ENCODE measurements around the gene PIK3CB. TPM values are rescaled to one million over a fixed set of nuclear protein-coding genes. Genes with fewer than 3 reads are reported as not detected.

PIK3CB gene
- total and polyA plus RNA-seq, 10 of the 15 experiments (the other 5 are each of a cell fraction or from before 2014, with no cell fraction given) = 5.0 to 18.4 (median 10.4) TPM

DNA sequence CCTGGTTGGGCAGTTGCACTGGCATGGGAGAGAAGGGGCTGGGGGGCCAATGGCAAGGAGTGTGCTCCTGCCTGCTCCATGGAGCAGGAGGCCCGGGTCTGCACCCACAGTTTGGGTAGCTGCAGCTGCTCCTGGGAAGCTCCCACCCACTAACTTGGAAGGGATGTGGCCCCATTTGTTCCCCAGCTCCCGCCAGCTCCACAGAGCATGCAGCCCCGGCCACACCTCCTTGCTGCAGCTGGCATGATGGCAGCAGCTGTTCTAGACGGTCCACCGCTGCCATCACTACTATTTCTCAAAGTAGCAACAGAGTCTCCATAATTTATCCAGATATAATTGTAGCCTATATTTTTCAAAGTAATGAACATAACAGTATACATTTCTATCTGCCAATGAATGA is 65.8 kb downstream of the PIK3CB start:
- Histone ChIP-seq H3K4me2 (ENCODE audit: control insufficient read depth, insufficient read depth) (no peak overlapping the region), H3K27ac (ENCODE audit: control insufficient read depth, insufficient read depth) (no peak overlapping the region), H4K20me1 (ENCODE audit: control insufficient read depth, insufficient read depth) (no peaks in the 10 kb centered on the region), H3K36me3 (ENCODE audit: control insufficient read depth in 2 of 2, insufficient read depth in 2 of 2, low read length in 1 of 2) (peaks cover 0 to 6% of the 10 kb centered on the region in 2 experiments; a peak in 2 of 4 replicates), H2AFZ (ENCODE audit: control insufficient read depth, low read depth, low read length) (no peak overlapping the region), H3K9me3 (replicated peaks; ENCODE audit: control insufficient read depth, insufficient read depth, low read length) (peaks cover 18% of the 10 kb centered on the region; the same call in 2 of the 3 replicates), H3K4me3 (no peak overlapping the region), H3K79me2 (ENCODE audit: control insufficient read depth, insufficient read depth, low read length) (no peaks in the 10 kb centered on the region), H3K27me3 (replicated peaks in 1 of 2; ENCODE audit: control insufficient read depth in 2 of 2, insufficient read depth in 2 of 2, low read length in 1 of 2) (no peaks in the 10 kb centered on the region), H3K4me1 (ENCODE audit: control insufficient read depth, insufficient read depth, low read length) (no peaks in the 10 kb centered on the region), H3K9ac (ENCODE audit: control insufficient read depth, insufficient read depth, low read length) (no peak overlapping the region)
- BruUV-seq (replicated peaks) = no TSS peak
- DNase-seq (ENCODE audit: low read depth, low spot score) (no peak), FAIRE-seq (no peak), ATAC-seq (no peak)
- ChIA-PET POLR2A (no interaction called here), RAD21 (ENCODE audit: unreplicated experiment) (no interaction called here), CTCF (interaction anchor here (1.7 to 1.9 kb wide), 2 partner anchors 17 to 146 kb away, joined by 5 to 8 read pairs; no protein-coding TSS in a partner anchor), SMC1A (ENCODE audit: uncharacterized antibody, unreplicated experiment) (no interaction called here)
- no peak for TF ChIP-seq TBL1XR1 (IDR thresholded peaks at IDR 0.05; ENCODE audit: low read depth, low read length)
- TF ChIP-seq ZZZ3 (IDR thresholded peaks at IDR 0.05; ENCODE audit: control insufficient read depth, insufficient read length, low read depth) = no peak
- TF ChIP-seq, protein P1, sequence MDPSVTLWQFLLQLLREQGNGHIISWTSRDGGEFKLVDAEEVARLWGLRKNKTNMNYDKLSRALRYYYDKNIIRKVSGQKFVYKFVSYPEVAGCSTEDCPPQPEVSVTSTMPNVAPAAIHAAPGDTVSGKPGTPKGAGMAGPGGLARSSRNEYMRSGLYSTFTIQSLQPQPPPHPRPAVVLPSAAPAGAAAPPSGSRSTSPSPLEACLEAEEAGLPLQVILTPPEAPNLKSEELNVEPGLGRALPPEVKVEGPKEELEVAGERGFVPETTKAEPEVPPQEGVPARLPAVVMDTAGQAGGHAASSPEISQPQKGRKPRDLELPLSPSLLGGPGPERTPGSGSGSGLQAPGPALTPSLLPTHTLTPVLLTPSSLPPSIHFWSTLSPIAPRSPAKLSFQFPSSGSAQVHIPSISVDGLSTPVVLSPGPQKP (IDR thresholded peaks at IDR 0.05; ENCODE audit: low read depth, low read length) = no peak
- no peak for TF ChIP-seq MTA2 (IDR thresholded peaks at IDR 0.05; ENCODE audit: low read depth)
- TF ChIP-seq TCF3 (IDR thresholded peaks at IDR 0.05; ENCODE audit: borderline replicate concordance, insufficient read depth, low read depth, low read length) = no peak
- no peak for TF ChIP-seq MXI1 (IDR thresholded peaks at IDR 0.05; ENCODE audit: low read depth, low read length)
- TF ChIP-seq CHD1 (IDR thresholded peaks at IDR 0.05; ENCODE audit: low read depth, low read length) = no peak
- TF ChIP-seq POLR2A (IDR thresholded peaks at IDR 0.05; ENCODE audit: low read depth, low read length) = no peak
- TF ChIP-seq POU2F2 (IDR thresholded peaks at IDR 0.05; ENCODE audit: borderline replicate concordance, low read depth, low read length) = no peak
- no peak for TF ChIP-seq NFIC (IDR thresholded peaks at IDR 0.05; ENCODE audit: low read depth, low read length)
- TF ChIP-seq ASH2L (IDR thresholded peaks at IDR 0.05; ENCODE audit: borderline replicate concordance, low read depth) = no peak
- TF ChIP-seq SUZ12 (IDR thresholded peaks at IDR 0.05; ENCODE audit: unreplicated experiment) = no peak
- TF ChIP-seq, protein P2, sequence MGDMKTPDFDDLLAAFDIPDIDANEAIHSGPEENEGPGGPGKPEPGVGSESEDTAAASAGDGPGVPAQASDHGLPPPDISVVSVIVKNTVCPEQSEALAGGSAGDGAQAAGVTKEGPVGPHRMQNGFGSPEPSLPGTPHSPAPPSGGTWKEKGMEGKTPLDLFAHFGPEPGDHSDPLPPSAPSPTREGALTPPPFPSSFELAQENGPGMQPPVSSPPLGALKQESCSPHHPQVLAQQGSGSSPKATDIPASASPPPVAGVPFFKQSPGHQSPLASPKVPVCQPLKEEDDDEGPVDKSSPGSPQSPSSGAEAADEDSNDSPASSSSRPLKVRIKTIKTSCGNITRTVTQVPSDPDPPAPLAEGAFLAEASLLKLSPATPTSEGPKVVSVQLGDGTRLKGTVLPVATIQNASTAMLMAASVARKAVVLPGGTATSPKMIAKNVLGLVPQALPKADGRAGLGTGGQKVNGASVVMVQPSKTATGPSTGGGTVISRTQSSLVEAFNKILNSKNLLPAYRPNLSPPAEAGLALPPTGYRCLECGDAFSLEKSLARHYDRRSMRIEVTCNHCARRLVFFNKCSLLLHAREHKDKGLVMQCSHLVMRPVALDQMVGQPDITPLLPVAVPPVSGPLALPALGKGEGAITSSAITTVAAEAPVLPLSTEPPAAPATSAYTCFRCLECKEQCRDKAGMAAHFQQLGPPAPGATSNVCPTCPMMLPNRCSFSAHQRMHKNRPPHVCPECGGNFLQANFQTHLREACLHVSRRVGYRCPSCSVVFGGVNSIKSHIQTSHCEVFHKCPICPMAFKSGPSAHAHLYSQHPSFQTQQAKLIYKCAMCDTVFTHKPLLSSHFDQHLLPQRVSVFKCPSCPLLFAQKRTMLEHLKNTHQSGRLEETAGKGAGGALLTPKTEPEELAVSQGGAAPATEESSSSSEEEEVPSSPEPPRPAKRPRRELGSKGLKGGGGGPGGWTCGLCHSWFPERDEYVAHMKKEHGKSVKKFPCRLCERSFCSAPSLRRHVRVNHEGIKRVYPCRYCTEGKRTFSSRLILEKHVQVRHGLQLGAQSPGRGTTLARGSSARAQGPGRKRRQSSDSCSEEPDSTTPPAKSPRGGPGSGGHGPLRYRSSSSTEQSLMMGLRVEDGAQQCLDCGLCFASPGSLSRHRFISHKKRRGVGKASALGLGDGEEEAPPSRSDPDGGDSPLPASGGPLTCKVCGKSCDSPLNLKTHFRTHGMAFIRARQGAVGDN (IDR thresholded peaks at IDR 0.05) = no peak
- no peak for TF ChIP-seq HCFC1 (IDR thresholded peaks at IDR 0.05; ENCODE audit: low read length)
- no peak for TF ChIP-seq RAD21 (IDR thresholded peaks at IDR 0.05; ENCODE audit: insufficient read depth, low read depth, low read length)
- TF ChIP-seq, protein P3, sequence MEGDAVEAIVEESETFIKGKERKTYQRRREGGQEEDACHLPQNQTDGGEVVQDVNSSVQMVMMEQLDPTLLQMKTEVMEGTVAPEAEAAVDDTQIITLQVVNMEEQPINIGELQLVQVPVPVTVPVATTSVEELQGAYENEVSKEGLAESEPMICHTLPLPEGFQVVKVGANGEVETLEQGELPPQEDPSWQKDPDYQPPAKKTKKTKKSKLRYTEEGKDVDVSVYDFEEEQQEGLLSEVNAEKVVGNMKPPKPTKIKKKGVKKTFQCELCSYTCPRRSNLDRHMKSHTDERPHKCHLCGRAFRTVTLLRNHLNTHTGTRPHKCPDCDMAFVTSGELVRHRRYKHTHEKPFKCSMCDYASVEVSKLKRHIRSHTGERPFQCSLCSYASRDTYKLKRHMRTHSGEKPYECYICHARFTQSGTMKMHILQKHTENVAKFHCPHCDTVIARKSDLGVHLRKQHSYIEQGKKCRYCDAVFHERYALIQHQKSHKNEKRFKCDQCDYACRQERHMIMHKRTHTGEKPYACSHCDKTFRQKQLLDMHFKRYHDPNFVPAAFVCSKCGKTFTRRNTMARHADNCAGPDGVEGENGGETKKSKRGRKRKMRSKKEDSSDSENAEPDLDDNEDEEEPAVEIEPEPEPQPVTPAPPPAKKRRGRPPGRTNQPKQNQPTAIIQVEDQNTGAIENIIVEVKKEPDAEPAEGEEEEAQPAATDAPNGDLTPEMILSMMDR (IDR thresholded peaks at IDR 0.05 in 2 of 3, conservative IDR thresholded peaks at IDR 0.05 in 1 of 3; ENCODE audit: control insufficient read depth in 2 of 3, extremely low read depth in 1 of 3, insufficient read depth in 1 of 3, low read depth in 3 of 3, low read length in 3 of 3) = no peak
- TF ChIP-seq, protein P4, sequence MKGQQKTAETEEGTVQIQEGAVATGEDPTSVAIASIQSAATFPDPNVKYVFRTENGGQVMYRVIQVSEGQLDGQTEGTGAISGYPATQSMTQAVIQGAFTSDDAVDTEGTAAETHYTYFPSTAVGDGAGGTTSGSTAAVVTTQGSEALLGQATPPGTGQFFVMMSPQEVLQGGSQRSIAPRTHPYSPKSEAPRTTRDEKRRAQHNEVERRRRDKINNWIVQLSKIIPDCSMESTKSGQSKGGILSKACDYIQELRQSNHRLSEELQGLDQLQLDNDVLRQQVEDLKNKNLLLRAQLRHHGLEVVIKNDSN (IDR thresholded peaks at IDR 0.05; ENCODE audit: borderline replicate concordance, extremely low read length, insufficient read depth, low read depth, low read length) = no peak
- no peak for TF ChIP-seq ATF7 (IDR thresholded peaks at IDR 0.05; ENCODE audit: low read depth)
- in situ Hi-C loops (cut with MboI) = no loop called here
- intact Hi-C loops (cut with micrococcal nuclease; ENCODE audit: unreplicated experiment) = no loop called here
- 99% methylated on average over 5 of the region's 5 CpGs for WGBS (ENCODE audit: insufficient coverage, insufficient replicate concordance, low lambda C conversion rate, missing lambda C conversion rate)
